ENCODE results near the gene BANF1.

Gene BANF1

DNA sequence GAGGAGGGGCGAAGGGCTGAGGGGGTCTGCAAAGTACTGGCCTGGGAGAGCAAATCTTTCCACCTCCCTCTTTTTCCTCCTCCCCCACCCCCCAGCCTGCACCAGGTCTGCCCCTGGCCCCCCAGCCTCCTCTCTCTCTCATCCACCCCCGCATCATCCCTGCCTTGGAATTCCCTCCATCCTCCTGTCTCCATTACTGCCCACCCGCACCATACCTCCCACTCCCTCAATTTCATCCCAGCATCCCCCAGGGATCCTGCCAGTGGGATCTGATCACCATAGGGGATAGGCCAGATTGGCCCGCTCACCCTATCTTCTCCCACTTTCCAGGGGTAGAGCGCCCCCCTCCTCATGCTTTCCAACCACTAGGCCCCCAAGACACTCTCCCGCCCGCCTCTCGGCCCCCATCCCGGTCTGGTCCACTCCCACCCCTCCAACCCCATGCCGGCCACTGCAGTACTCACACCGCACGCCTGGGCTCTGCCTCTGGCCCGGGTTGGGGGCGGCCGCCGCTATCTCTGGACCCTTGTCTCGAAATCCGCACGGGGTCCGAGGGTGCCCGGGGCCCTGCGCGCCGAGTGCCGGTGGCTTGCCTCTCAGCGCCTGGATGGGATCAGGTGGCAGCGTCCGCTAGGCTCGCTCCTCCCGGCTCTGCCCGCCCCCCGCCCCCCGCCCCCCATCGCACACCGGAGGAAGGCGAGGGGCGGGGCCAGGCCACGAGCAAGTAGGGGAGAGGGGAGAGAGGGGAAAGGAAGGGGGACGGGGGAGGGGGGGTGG lies 46.4 kb downstream of the BANF1 start, which contains the start of gene GAL3ST3:
TSS of gene GAL3ST3 (minus strand) at position 615 of the 777 bp plus-strand sequence. CDS start 3,746 bp downstream, outside the sequence.
- DNase-seq (ENCODE audit: low read depth), result no peak
- H3K4me3 ChIP-seq (ENCODE audit: low read length), result no peak within 1 kb of the TSS

DNA sequence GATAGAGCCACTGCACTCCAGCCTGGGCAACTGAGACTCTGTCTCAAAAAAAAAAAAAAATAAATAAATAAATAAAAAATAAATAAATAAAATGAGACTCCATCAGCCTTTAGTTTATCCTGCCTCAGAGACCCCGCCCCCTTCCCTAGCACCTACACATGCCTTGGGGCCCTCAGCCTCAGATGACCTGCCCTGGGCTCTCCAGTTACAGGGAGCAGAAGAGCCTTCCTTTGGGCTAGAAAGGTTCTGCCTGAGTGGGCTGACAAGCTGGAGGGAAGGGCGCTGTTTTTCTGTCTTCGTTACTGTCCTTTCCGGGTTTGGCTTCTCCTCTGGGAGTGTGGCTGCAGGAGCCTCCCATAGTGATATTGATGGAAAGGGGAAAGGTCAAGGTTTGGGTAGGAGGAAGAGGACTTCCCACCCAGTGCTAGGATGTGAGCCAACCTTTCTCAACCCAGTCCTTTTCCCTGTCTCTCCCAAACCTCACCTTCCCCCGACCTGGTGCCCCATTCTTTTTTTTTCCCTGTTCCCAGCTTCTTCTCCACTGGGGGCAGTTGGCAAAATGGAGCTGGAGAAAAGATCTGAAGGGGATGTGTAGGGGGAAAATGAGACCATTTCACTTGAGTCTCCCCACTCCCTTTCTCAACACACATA lies 48.4 kb downstream of the BANF1 start:
- no peak overlapping the region for H3K4me3 ChIP-seq (ENCODE audit: low read length)
- TF ChIP-seq, protein P1, sequence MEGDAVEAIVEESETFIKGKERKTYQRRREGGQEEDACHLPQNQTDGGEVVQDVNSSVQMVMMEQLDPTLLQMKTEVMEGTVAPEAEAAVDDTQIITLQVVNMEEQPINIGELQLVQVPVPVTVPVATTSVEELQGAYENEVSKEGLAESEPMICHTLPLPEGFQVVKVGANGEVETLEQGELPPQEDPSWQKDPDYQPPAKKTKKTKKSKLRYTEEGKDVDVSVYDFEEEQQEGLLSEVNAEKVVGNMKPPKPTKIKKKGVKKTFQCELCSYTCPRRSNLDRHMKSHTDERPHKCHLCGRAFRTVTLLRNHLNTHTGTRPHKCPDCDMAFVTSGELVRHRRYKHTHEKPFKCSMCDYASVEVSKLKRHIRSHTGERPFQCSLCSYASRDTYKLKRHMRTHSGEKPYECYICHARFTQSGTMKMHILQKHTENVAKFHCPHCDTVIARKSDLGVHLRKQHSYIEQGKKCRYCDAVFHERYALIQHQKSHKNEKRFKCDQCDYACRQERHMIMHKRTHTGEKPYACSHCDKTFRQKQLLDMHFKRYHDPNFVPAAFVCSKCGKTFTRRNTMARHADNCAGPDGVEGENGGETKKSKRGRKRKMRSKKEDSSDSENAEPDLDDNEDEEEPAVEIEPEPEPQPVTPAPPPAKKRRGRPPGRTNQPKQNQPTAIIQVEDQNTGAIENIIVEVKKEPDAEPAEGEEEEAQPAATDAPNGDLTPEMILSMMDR (conservative IDR thresholded peaks at IDR 0.05; ENCODE audit: low read length), result no peak
- no peak for DNase-seq (ENCODE audit: low read depth)

More for the DNA sequence above, 46.4 kb downstream of the BANF1 start, which contains the start of gene GAL3ST3:
- TF ChIP-seq, protein P1 (conservative IDR thresholded peaks at IDR 0.05; ENCODE audit: low read length), result no peak

DNA sequence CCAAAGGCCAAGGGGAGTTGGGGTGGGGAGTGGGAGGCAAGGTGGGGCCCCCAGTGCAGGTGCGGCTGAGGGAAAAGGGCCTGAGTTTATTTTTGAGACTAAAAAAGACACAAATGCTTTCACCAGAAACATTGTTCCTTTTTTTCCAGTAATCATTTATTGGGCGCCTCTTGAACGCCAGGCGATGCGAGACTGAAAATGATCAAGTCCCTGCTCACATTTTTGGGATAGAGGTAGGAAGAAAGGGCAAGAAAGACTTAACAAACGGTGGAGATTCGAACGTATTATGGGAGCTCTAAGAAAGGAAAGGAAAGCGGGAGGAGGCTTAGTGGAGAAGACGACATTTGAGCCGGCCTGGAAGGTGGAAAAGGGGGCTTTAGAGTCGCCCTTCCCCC lies 49.1 kb downstream of the BANF1 start:
- DNase-seq (ENCODE audit: low read depth), result no peak
- H3K4me3 ChIP-seq (ENCODE audit: low read length), result peak overlapping the region; percentile 77
- TF ChIP-seq, protein P1 (conservative IDR thresholded peaks at IDR 0.05; ENCODE audit: low read length), result no peak

DNA sequence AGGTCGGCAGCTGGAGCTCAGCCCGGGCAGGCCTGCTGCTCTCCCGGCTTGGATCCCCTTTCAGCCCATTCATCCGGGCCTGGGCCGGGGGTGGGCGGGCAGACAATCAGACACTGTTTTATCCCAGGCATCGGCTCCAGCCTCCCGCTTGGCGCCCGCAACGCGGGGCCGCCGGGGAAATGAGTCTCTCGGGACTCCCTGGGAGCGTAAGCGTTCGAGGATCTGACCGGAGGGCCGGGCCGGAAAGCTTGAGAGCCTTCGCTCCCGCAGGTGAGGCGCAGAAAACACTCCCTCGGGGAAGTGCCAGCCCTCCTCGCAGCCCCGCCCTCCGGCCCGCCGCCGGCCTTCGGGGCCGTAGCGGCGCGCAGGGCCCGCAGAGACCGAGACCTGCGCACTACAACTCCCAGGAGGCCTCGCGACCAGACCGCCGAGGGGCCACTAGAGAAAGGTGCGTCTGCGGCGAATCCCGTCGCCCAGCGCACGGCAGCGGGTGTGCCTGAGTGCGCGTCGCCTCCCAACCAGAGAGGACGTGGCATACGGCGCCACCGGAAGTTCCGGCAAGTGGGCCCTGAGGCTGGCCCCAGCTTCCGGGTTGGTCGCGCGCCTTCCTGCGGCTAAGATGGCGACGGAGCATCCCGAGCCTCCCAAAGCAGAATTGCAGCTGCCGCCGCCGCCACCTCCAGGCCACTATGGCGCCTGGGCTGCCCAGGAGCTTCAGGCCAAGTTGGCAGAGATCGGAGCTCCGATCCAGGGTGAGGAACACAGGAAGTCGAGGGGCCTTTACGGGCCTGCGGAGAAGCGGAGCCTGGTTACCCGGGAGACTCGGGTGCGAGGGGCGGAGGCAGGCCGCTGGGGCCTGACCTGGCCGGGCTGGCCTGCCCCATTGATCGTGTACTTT lies 49.7 kb downstream of the BANF1 start, which contains the start of gene SF3B2:
TSS of gene SF3B2 (plus strand) at position 599 of the 898 bp plus-strand sequence. CDS start at position 620, 21 bp downstream.
- peak within 1 kb of the TSS; percentile 77 for H3K4me3 ChIP-seq (ENCODE audit: low read length)
- TF ChIP-seq, protein P1 (conservative IDR thresholded peaks at IDR 0.05; ENCODE audit: low read length), result no peak
- DNase-seq (ENCODE audit: low read depth), result peak; percentile 98

DNA sequence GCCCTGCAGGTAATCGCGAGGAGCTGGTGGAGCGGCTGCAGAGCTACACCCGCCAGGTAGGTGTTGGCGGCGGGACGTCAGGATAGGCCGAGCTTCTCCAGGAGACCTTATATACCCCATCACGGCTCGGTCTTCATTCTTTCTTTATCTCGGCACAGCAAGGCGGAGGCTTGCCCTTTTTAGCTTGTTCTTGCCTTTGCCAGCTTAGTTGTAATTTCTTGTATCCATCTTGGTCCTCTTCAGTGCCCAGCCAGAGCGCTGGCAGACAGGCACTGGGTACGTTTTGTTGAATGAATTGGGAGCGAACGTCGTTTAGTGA lies 50.3 kb downstream of the BANF1 start:
- no peak for DNase-seq (ENCODE audit: low read depth)
- TF ChIP-seq, protein P1 (conservative IDR thresholded peaks at IDR 0.05; ENCODE audit: low read length), result no peak
- H3K4me3 ChIP-seq (ENCODE audit: low read length), result peak overlapping the region; percentile 77

Data from AG10803 (cell line).